Measurements from ENCODE around the gene CTTNBP2.

CTTNBP2 gene
- total RNA-seq: 0 reads per million in 2 experiments

DNA sequence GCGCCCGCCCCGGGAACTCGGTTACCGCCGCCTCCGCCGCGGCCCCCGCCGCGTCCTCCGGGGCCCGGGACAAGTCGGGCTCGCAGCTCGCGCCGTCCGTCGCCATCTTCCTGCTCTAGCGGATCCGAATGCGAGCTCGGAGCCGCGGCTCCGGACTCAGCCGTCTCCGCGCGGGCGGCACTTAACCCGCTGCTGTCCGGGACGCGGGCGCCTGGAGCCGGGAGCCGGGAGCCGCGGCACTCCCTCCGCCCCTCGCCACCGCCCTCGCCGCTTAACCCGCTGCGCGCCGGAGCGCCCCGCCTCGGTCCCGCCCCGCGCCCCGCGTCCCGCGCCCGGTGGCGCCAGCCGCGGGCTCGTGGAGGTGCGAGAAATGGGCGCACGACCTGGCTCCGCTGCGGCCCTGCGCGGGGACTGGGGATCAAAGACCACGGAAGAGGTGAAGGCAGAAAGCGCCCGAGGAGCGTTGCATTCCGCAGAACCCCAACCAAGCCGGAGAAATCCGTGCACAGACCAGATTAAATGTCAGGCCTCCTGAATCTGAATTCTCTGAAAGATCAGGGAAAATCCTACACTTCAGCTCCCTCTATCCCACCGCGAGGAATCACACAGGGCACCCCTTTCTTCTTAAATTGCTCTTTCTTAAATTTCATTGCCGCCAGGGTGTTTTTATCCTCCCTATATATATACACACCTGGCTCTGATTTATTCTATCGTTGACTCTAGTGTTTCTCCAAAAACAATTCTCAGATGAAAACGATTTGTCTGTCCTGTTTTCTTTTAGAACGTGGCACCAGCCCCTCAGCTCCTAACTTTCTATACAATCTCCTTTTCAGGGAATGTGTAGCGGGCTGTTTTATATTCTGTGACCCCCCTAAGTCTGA, at the start of gene CTTNBP2:
CTTNBP2 (minus strand) TSS at position 132 of the 881 bp plus-strand sequence; CDS start at position 106, 26 bp downstream.
- no peak for DNase-seq (ENCODE audit: low read depth)

DNA sequence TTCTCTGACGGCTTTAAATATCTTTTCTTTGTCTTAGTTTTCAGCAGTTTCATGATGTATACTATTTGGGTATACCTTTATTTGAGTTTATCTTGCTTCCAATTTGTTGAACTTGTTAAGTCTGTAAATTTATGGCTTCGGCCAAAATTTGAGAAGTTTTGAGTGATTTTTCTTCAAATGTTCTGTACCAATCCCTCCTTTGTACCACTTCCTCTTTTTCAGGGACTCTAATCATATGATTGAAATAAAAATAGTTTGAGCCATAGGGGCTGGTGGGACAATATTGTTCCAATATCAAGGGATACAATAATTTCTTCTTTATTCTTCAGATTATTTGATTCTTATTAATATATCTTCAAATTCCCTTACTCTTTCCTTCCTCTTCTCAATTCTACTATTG, 43.1 kb upstream of the CTTNBP2 start:
- DNase-seq (ENCODE audit: low read depth): no peak

- DNase-seq (ENCODE audit: low read depth): no peak
Observed at GRCh38 chr7:117912421-117912820, 39.2 kb upstream of the CTTNBP2 start.

- DNase-seq (ENCODE audit: low read depth): no peak
Observed at GRCh38 chr7:117908031-117908795, 35.0 kb upstream of the CTTNBP2 start.

GRCh38 chr7:117907049-117907640, 33.9 kb upstream of the CTTNBP2 start:
- no peak for DNase-seq (ENCODE audit: low read depth)

DNA sequence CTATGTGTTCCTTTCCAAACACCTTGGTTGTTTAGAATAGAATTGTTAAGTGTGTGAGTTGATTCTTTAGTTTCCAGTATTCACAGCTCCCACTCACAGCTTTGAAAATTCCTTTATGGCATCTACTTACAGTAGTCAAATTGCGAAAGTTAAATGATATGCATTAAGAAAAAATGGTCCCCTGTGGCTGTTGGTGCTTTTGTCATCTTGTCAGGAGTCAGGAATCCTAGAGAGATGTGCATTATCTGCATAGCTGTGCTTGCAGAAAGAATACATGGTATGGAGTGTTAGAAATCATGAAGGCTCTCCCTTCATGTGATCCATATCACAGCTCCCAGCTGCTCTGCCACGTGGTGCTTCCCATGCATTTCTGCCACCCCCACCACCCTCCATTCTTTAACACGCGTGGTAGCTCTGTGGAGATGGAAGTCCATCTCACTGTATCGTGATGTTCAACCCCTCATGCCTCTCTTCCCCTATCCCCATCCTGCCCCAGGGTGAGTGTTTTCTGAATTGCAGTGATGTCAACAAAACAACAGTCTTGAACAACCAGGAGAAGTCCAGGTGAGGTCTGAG, 29.2 kb upstream of the CTTNBP2 start:
- DNase-seq (ENCODE audit: low read depth): no peak

DNA sequence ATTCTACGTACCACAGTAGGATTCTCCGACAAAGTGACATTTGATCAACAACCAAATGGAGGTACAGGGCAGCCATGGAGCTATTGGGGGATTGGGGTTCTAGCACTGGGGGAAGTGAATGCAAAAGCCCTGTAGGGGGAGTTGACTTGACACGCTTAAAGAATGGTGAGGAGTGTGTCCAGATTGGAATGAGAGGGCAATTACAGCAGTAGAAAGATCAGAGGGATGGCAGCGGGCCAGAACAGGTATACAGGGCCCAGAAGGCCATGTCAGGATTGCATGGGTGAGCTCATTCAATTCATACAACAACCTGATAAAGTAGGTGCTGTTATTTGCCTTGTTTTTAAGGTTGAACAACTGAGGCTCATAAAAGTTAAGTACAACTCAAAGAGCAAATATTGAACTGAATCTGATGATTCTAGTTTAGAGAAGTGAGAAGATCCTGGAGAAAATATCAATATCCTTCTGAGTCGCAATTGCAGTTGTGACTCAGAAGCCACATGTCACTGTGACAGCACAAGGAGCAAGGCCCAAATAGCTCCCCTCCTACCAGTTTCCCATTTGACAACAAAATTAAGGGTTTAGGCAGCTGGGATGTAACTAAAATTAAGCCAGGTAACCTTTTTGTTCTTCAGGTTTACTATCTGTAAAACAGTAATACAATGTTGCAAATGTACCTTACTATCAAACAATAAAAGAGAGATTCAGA, 28.0 kb upstream of the CTTNBP2 start:
- DNase-seq (ENCODE audit: low read depth): no peak

GRCh38 chr7:117896339-117896738, 23.1 kb upstream of the CTTNBP2 start:
- no peak for DNase-seq (ENCODE audit: low read depth)

DNA sequence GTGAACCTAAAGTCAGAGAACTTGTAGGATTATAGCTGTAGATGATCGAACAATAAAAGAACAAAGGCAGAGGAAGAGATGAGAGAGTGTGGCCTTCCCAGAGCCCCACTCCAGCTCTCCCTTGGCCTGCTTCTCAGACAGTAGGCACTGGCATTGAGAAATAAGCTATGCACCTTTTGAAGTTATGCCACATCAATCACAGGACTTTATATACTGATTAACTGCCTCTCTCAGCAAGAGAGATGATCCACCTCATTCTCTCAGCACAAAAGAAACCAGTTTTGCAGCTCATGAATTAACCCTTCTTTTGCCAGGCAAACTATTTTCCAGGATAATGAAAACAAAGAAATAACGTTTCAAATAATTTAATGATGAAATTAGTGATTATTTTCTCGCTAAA, 22.0 kb upstream of the CTTNBP2 start:
- DNase-seq (ENCODE audit: low read depth): no peak

GRCh38 chr7:117894037-117894436, 20.8 kb upstream of the CTTNBP2 start:
- DNase-seq (ENCODE audit: low read depth): no peak

- DNase-seq (ENCODE audit: low read depth): no peak
Observed at GRCh38 chr7:117892821-117893220, 19.6 kb upstream of the CTTNBP2 start.

- DNase-seq (ENCODE audit: low read depth): no peak
Observed at GRCh38 chr7:117889611-117890010, 16.4 kb upstream of the CTTNBP2 start.

DNA sequence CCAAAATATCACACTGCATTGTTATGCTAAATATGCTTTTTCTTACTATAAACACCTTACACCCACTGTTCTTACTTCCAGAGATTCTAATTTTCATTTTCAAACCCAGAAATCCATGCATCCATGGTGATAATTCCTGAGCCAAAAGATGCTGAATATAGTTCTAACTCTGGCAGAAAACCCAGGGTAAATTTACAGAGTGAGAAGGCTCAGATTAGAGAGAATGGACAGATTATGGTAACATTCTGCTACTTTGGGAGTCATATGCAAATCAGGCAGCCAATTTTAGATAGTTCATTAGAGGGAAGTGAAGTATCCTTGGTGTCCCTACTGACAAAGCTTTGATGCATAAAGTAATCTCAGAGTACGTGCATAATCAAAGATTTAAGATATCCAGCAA, 15.4 kb upstream of the CTTNBP2 start:
- DNase-seq (ENCODE audit: low read depth): no peak

DNA sequence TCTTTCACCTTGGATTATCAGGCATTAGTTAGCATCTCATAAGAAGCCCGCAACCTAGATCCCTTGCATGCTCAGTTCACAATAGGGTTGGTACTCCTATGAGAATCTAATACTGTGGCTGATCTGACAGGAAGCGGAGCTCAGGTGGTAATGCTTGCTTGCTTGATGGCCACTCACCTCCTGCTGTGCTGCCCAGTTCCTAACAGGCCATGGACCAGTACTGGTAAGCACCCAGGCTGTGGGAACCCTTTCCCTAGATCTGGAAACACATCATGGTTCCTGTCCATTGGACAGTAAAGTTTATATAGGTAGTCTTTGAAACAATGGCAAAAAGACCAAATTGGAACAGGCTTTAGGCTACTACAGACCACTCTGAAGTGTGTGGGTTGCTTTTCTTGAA, 9.4 kb upstream of the CTTNBP2 start:
- no peak for DNase-seq (ENCODE audit: low read depth)

- no peak for DNase-seq (ENCODE audit: low read depth)
Observed at GRCh38 chr7:117876761-117877160, 3.5 kb upstream of the CTTNBP2 start.

- no peak for DNase-seq (ENCODE audit: low read depth)
Observed at GRCh38 chr7:117875566-117875965, 2.3 kb upstream of the CTTNBP2 start.

GRCh38 chr7:117874191-117874700, 1.0 kb upstream of the CTTNBP2 start:
- DNase-seq (ENCODE audit: low read depth): no peak

GRCh38 chr7:117872561-117873309, 506 bp downstream of the CTTNBP2 start:
- DNase-seq (ENCODE audit: low read depth): no peak

DNA sequence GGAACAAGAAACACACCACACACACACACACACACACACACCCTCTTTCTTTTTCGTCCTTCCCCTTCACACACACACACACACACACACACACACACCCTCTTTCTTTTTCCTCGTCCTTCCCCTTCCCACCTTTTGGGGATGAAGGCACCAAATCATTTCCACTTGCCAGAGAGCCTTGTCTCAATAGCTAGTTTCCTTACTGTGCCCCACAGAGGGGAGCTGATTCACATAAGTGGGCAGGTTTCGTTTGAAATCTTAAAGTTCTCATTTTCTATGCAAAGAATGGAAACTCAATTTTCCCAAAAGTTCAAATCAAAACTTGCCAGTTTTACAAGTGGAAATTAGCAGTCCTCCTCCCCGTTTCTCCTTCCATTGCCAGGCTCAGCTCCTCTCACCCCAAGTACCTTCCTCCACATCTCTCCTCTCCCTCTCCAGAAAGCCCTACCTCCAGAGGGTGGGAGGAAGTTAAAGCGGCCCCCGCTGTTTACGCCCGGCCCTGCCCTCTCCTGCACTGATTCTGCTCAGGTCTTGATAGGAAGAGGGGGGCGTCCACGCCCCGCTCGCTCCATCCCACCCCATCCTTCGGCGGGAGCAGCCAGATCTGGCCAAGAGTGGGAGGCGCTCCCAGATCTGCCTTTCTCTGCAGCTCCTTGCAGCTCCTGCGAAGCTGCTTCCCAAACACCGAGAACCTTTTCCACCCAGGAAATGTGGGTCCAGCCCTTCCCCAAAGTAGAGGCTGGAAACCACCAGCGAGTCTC, 1.3 kb downstream of the CTTNBP2 start:
- DNase-seq (ENCODE audit: low read depth): no peak

DNA sequence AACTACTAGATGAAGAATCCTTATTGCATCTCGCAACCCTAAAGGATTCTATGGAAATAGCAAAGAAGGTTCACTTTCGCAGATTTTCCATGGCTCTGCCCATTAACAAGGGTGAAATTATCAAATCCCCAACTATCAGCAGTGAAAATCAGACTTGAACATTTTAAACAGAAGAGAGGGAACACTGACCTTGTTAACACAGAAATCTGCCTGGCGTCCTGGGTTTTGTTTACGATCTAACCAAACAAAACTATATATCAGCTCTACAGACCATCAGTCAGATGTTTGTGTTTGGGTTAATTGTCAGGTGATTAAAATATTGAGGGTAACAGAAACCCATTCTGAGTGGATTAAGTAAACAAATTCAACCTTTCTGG, 1.9 kb downstream of the CTTNBP2 start:
- no peak for DNase-seq (ENCODE audit: low read depth)
